ENCODE results near the gene SHOC2.

The SHOC2 gene

GRCh38 chr10:110993024-110993693 lies 73.8 kb downstream of the SHOC2 start:
- Histone ChIP-seq H3K4me3 (ENCODE audit: low read depth in 1 of 2, low read length in 2 of 2) (no peak overlapping the region), H3K27ac (ENCODE audit: low read length) (no peak overlapping the region)

GRCh38 chr10:110994406-110995086 lies 75.1 kb downstream of the SHOC2 start:
- H3K4me3 ChIP-seq (ENCODE audit: low read depth in 1 of 2, low read length in 2 of 2): no peak overlapping the region
- no peaks in the 10 kb centered on the region for H3K4me1 ChIP-seq (ENCODE audit: control insufficient read depth in 1 of 2, insufficient read depth in 2 of 2, low read length in 2 of 2)
- no peaks in the 10 kb centered on the region for H3K27me3 ChIP-seq (ENCODE audit: low read depth, low read length)
- no peaks in the 10 kb centered on the region for H3K9me3 ChIP-seq (ENCODE audit: control insufficient read depth in 1 of 2, low read length in 2 of 2)
- no peaks in the 10 kb centered on the region for H3K36me3 ChIP-seq (ENCODE audit: control insufficient read depth in 1 of 2, insufficient read depth in 2 of 2, low read length in 2 of 2)
- H3K27ac ChIP-seq (ENCODE audit: low read length): no peak overlapping the region

More at GRCh38 chr10:110993024-110993693, 73.8 kb downstream of the SHOC2 start:
- Histone ChIP-seq H3K9me3 (ENCODE audit: control insufficient read depth in 1 of 2, low read length in 2 of 2) (no peaks in the 10 kb centered on the region), H3K4me1 (ENCODE audit: control insufficient read depth in 1 of 2, insufficient read depth in 2 of 2, low read length in 2 of 2) (no peaks in the 10 kb centered on the region), H3K27me3 (ENCODE audit: low read depth, low read length) (no peaks in the 10 kb centered on the region), H3K36me3 (ENCODE audit: control insufficient read depth in 1 of 2, insufficient read depth in 2 of 2, low read length in 2 of 2) (no peaks in the 10 kb centered on the region)

- H3K4me1 ChIP-seq (ENCODE audit: control insufficient read depth in 1 of 2, insufficient read depth in 2 of 2, low read length in 2 of 2): no peaks in the 10 kb centered on the region
- no peaks in the 10 kb centered on the region for H3K36me3 ChIP-seq (ENCODE audit: control insufficient read depth in 1 of 2, insufficient read depth in 2 of 2, low read length in 2 of 2)
- H3K9me3 ChIP-seq (ENCODE audit: control insufficient read depth in 1 of 2, low read length in 2 of 2): no peaks in the 10 kb centered on the region
Observed at GRCh38 chr10:110995301-110995700, 75.9 kb downstream of the SHOC2 start.

GRCh38 chr10:110996256-110996655 lies 76.9 kb downstream of the SHOC2 start:
- no peak overlapping the region for H3K27ac ChIP-seq (ENCODE audit: low read length)
- no peaks in the 10 kb centered on the region for H3K9me3 ChIP-seq (ENCODE audit: control insufficient read depth in 1 of 2, low read length in 2 of 2)
- H3K36me3 ChIP-seq (ENCODE audit: control insufficient read depth in 1 of 2, insufficient read depth in 2 of 2, low read length in 2 of 2): no peaks in the 10 kb centered on the region
- H3K27me3 ChIP-seq (ENCODE audit: low read depth, low read length): no peaks in the 10 kb centered on the region
- H3K4me1 ChIP-seq (ENCODE audit: control insufficient read depth in 1 of 2, insufficient read depth in 2 of 2, low read length in 2 of 2): no peaks in the 10 kb centered on the region
- no peak overlapping the region for H3K4me3 ChIP-seq (ENCODE audit: low read depth in 1 of 2, low read length in 2 of 2)

More at GRCh38 chr10:110995301-110995700, 75.9 kb downstream of the SHOC2 start:
- Histone ChIP-seq H3K27me3 (ENCODE audit: low read depth, low read length) (no peaks in the 10 kb centered on the region), H3K4me3 (ENCODE audit: low read depth in 1 of 2, low read length in 2 of 2) (no peak overlapping the region), H3K27ac (ENCODE audit: low read length) (no peak overlapping the region)

GRCh38 chr10:111004016-111004415 lies 84.6 kb downstream of the SHOC2 start:
- Histone ChIP-seq H3K9me3 (ENCODE audit: control insufficient read depth in 1 of 2, low read length in 2 of 2) (no peaks in the 10 kb centered on the region), H3K27ac (ENCODE audit: low read length) (no peak overlapping the region), H3K36me3 (ENCODE audit: control insufficient read depth in 1 of 2, insufficient read depth in 2 of 2, low read length in 2 of 2) (peaks cover 12 to 18% of the 10 kb centered on the region in 2 donors), H3K27me3 (ENCODE audit: low read depth, low read length) (no peaks in the 10 kb centered on the region), H3K4me3 (ENCODE audit: low read depth in 1 of 2, low read length in 2 of 2) (no peak overlapping the region), H3K4me1 (ENCODE audit: control insufficient read depth in 1 of 2, insufficient read depth in 2 of 2, low read length in 2 of 2) (no peaks in the 10 kb centered on the region)

GRCh38 chr10:111007486-111007885 lies 88.1 kb downstream of the SHOC2 start:
- Histone ChIP-seq H3K4me1 (ENCODE audit: control insufficient read depth in 1 of 2, insufficient read depth in 2 of 2, low read length in 2 of 2) (no peaks in the 10 kb centered on the region), H3K27ac (ENCODE audit: low read length) (no peak overlapping the region), H3K27me3 (ENCODE audit: low read depth, low read length) (no peaks in the 10 kb centered on the region), H3K9me3 (ENCODE audit: control insufficient read depth in 1 of 2, low read length in 2 of 2) (no peaks in the 10 kb centered on the region), H3K4me3 (ENCODE audit: low read depth in 1 of 2, low read length in 2 of 2) (no peak overlapping the region), H3K36me3 (ENCODE audit: control insufficient read depth in 1 of 2, insufficient read depth in 2 of 2, low read length in 2 of 2) (peaks cover 16 to 28% of the 10 kb centered on the region in 2 donors)

- no peak overlapping the region for H3K4me3 ChIP-seq (ENCODE audit: low read depth in 1 of 2, low read length in 2 of 2)
- H3K27ac ChIP-seq (ENCODE audit: low read length): no peak overlapping the region
- H3K36me3 ChIP-seq (ENCODE audit: control insufficient read depth in 1 of 2, insufficient read depth in 2 of 2, low read length in 2 of 2): peaks cover 9 to 16% of the 10 kb centered on the region in 2 donors
- no peaks in the 10 kb centered on the region for H3K9me3 ChIP-seq (ENCODE audit: control insufficient read depth in 1 of 2, low read length in 2 of 2)
- no peaks in the 10 kb centered on the region for H3K4me1 ChIP-seq (ENCODE audit: control insufficient read depth in 1 of 2, insufficient read depth in 2 of 2, low read length in 2 of 2)
- H3K27me3 ChIP-seq (ENCODE audit: low read depth, low read length): no peaks in the 10 kb centered on the region
Observed at GRCh38 chr10:111015181-111015580, 95.8 kb downstream of the SHOC2 start.

GRCh38 chr10:111017098-111017497 lies 97.7 kb downstream of the SHOC2 start:
- H3K36me3 ChIP-seq (ENCODE audit: control insufficient read depth in 1 of 2, insufficient read depth in 2 of 2, low read length in 2 of 2): peaks cover 11 to 17% of the 10 kb centered on the region in 2 donors
- H3K4me1 ChIP-seq (ENCODE audit: control insufficient read depth in 1 of 2, insufficient read depth in 2 of 2, low read length in 2 of 2): no peaks in the 10 kb centered on the region
- H3K9me3 ChIP-seq (ENCODE audit: control insufficient read depth in 1 of 2, low read length in 2 of 2): no peaks in the 10 kb centered on the region
- no peak overlapping the region for H3K4me3 ChIP-seq (ENCODE audit: low read depth in 1 of 2, low read length in 2 of 2)
- no peak overlapping the region for H3K27ac ChIP-seq (ENCODE audit: low read length)
- H3K27me3 ChIP-seq (ENCODE audit: low read depth, low read length): no peaks in the 10 kb centered on the region

- H3K36me3 ChIP-seq (ENCODE audit: control insufficient read depth in 1 of 2, insufficient read depth in 2 of 2, low read length in 2 of 2): peaks cover 14 to 15% of the 10 kb centered on the region in 2 donors
Observed at GRCh38 chr10:111018021-111018420, 98.6 kb downstream of the SHOC2 start.

GRCh38 chr10:111023060-111023459 lies 103.7 kb downstream of the SHOC2 start:
- H3K27ac ChIP-seq (ENCODE audit: low read length): no peak overlapping the region
- H3K36me3 ChIP-seq (ENCODE audit: control insufficient read depth in 1 of 2, insufficient read depth in 2 of 2, low read length in 2 of 2): peaks cover 10 to 16% of the 10 kb centered on the region in 2 donors
- no peak overlapping the region for H3K4me3 ChIP-seq (ENCODE audit: low read depth in 1 of 2, low read length in 2 of 2)
- H3K9me3 ChIP-seq (ENCODE audit: control insufficient read depth in 1 of 2, low read length in 2 of 2): no peaks in the 10 kb centered on the region
- no peaks in the 10 kb centered on the region for H3K4me1 ChIP-seq (ENCODE audit: control insufficient read depth in 1 of 2, insufficient read depth in 2 of 2, low read length in 2 of 2)
- H3K27me3 ChIP-seq (ENCODE audit: low read depth, low read length): no peaks in the 10 kb centered on the region

More at GRCh38 chr10:111018021-111018420, 98.6 kb downstream of the SHOC2 start:
- no peak overlapping the region for H3K4me3 ChIP-seq (ENCODE audit: low read depth in 1 of 2, low read length in 2 of 2)
- no peaks in the 10 kb centered on the region for H3K9me3 ChIP-seq (ENCODE audit: control insufficient read depth in 1 of 2, low read length in 2 of 2)
- no peaks in the 10 kb centered on the region for H3K27me3 ChIP-seq (ENCODE audit: low read depth, low read length)
- H3K27ac ChIP-seq (ENCODE audit: low read length): no peak overlapping the region
- H3K4me1 ChIP-seq (ENCODE audit: control insufficient read depth in 1 of 2, insufficient read depth in 2 of 2, low read length in 2 of 2): no peaks in the 10 kb centered on the region

GRCh38 chr10:111030042-111030750 lies 110.8 kb downstream of the SHOC2 start:
- no peak overlapping the region for H3K27ac ChIP-seq (ENCODE audit: low read length)
- no peaks in the 10 kb centered on the region for H3K4me1 ChIP-seq (ENCODE audit: control insufficient read depth in 1 of 2, insufficient read depth in 2 of 2, low read length in 2 of 2)
- no peak overlapping the region for H3K4me3 ChIP-seq (ENCODE audit: low read depth in 1 of 2, low read length in 2 of 2)
- peaks cover 0 to 14% of the 10 kb centered on the region in 2 donors for H3K36me3 ChIP-seq (ENCODE audit: control insufficient read depth in 1 of 2, insufficient read depth in 2 of 2, low read length in 2 of 2)
- H3K9me3 ChIP-seq (ENCODE audit: control insufficient read depth in 1 of 2, low read length in 2 of 2): peaks cover 0 to 9% of the 10 kb centered on the region in 2 donors
- H3K27me3 ChIP-seq (ENCODE audit: low read depth, low read length): no peaks in the 10 kb centered on the region
